Measurements from ENCODE around the gene SMOC2. TPM values are rescaled to one million over a fixed set of nuclear protein-coding genes. Genes with fewer than 3 reads are reported as not detected.
"Not testable (repeated sequence)": the region's sequence is repeated elsewhere in the genome, so short reads cannot be mapped to it uniquely, and the experiment has no call there.

SMOC2 gene
- total and polyA plus RNA-seq, 3 experiments from 2014 or later, result not detected

DNA sequence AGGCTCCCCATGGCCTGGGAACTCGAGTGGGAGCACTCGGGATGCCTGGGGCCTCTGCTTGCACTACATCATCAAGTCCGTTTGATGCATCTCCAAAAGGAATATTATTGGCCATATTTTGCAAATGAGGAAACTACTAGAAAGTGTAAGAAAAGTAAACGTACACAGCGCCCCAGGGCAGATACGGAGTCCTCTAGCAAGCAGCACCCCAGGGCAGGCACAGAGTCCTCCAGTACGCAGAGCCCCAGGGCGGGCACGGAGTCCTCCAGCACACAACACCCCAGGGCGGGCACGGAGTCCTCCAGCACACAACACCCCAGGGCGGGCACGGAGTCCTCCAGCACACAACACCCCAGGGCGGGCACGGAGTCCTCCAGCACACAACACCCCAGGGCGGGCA, 264.3 kb downstream of the SMOC2 start:
- H3K9me3 Mint-ChIP-seq; H3K4me1 ChIP-seq (ENCODE audit: insufficient read depth, low read length); POLR2A ChIA-PET; H3K4me1 Mint-ChIP-seq; H3K27me3 Mint-ChIP-seq; H3K9me3 ChIP-seq (ENCODE audit: low read length); H3K36me3 ChIP-seq (ENCODE audit: insufficient read depth, low read length); H3K27me3 ChIP-seq (ENCODE audit: insufficient read depth, low read length, poor library complexity, severe bottlenecking); H3K4me3 ChIP-seq (ENCODE audit: low read length); DNase-seq; H3K4me3 Mint-ChIP-seq; H3K36me3 Mint-ChIP-seq; H3K27ac ChIP-seq (ENCODE audit: low read depth, low read length); H3K27ac Mint-ChIP-seq: not testable (repeated sequence)
- CTCF ChIA-PET, result interaction anchor here (1.0 kb wide), 1 partner anchor 8 kb away, joined by 3 read pairs; no protein-coding TSS in a partner anchor

DNA sequence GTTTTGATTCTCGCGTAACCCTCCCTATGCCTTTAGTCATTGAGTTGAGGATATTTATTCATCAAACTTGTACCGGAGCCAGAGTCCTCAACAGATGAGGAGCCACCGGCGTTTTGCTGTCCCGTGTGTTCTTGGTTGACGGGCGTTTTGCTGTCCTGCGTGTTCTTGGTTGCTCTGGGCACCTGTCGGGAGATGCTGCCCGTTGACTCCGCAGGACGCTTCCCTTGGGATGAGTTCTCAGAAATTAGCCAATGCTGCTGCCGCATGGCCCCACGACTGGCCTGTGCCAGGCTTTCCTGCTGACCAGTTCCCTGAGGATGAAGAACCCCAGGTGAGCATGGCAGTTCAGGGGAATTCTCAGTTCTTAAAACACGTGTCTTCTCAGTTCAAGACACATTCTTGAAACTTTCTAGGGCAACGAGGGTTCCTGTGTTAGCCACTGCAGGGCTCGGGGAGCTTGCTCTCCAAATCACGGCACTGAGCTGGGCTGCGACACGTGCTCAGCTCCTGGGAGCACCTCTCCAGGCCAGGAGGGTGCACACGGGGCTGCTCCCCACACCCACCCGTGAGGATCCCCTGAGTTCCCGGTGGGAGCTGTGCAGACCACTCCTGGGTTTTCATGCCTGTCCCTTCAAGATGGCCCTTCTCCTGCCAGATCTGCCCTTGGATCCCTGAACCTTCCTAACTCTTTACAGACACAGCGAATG, 265.6 kb downstream of the SMOC2 start:
- H3K36me3 Mint-ChIP-seq, result no peaks in the 10 kb centered on the region
- H3K27me3 ChIP-seq (ENCODE audit: insufficient read depth, low read length, poor library complexity, severe bottlenecking), result no peaks in the 10 kb centered on the region
- no peaks in the 10 kb centered on the region for H3K4me1 ChIP-seq (ENCODE audit: insufficient read depth, low read length)
- peaks cover 5 to 6% of the 10 kb centered on the region in 2 donors for H3K27me3 Mint-ChIP-seq
- ChIA-PET POLR2A (no interaction called here), CTCF (interaction anchor here (1.0 kb wide), 1 partner anchor 9 kb away, joined by 3 read pairs; no protein-coding TSS in a partner anchor)
- H3K36me3 ChIP-seq (ENCODE audit: insufficient read depth, low read length), result no peaks in the 10 kb centered on the region
- no peak overlapping the region for H3K4me3 ChIP-seq (ENCODE audit: low read length)
- no peak overlapping the region for H3K27ac ChIP-seq (ENCODE audit: low read depth, low read length)
- no peak for DNase-seq
- no peak overlapping the region for H3K27ac Mint-ChIP-seq
- H3K4me1 Mint-ChIP-seq, result no peaks in the 10 kb centered on the region
- no peaks in the 10 kb centered on the region for H3K9me3 ChIP-seq (ENCODE audit: low read length)
- H3K9me3 Mint-ChIP-seq, result peaks cover 0 to 1% (median 0%) of the 10 kb centered on the region in 5 donors
- H3K4me3 Mint-ChIP-seq, result no peak overlapping the region

DNA sequence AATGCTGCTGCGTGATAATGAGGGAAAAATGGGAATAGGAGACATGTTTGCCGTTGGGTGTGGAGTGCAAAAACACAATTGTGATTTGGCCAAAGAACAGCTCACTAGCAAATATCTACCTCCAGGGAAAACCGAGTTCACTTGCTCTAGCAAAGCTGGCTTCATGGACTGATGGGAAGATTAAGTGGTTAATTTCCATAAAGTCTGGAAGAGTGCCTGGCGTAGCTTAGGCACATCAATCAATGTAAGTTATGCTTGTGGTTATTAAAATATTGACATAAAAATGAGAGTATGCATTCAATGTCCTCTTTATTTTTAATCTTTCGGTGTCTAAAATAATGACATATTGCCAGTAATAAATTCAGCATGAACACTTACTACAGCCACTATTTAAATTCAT, 267.5 kb downstream of the SMOC2 start:
- no peaks in the 10 kb centered on the region for H3K9me3 ChIP-seq (ENCODE audit: low read length)
- H3K27ac Mint-ChIP-seq, result no peak overlapping the region
- H3K36me3 ChIP-seq (ENCODE audit: insufficient read depth, low read length), result no peaks in the 10 kb centered on the region
- no peaks in the 10 kb centered on the region for H3K27me3 ChIP-seq (ENCODE audit: insufficient read depth, low read length, poor library complexity, severe bottlenecking)
- no peak for DNase-seq
- peaks cover 0 to 3% (median 0%) of the 10 kb centered on the region in 5 donors for H3K9me3 Mint-ChIP-seq
- no peak overlapping the region for H3K4me3 ChIP-seq (ENCODE audit: low read length)
- ChIA-PET POLR2A (no interaction called here), CTCF (interaction anchor here (1.3 kb wide), 1 partner anchor 11 kb away, joined by 3 read pairs; no protein-coding TSS in a partner anchor)
- no peaks in the 10 kb centered on the region for H3K4me1 ChIP-seq (ENCODE audit: insufficient read depth, low read length)
- H3K4me1 Mint-ChIP-seq, result no peaks in the 10 kb centered on the region
- H3K27ac ChIP-seq (ENCODE audit: low read depth, low read length), result no peak overlapping the region
- H3K36me3 Mint-ChIP-seq, result no peaks in the 10 kb centered on the region
- H3K4me3 Mint-ChIP-seq, result no peak overlapping the region
- H3K27me3 Mint-ChIP-seq, result peaks cover 0 to 4% of the 10 kb centered on the region in 2 donors

DNA sequence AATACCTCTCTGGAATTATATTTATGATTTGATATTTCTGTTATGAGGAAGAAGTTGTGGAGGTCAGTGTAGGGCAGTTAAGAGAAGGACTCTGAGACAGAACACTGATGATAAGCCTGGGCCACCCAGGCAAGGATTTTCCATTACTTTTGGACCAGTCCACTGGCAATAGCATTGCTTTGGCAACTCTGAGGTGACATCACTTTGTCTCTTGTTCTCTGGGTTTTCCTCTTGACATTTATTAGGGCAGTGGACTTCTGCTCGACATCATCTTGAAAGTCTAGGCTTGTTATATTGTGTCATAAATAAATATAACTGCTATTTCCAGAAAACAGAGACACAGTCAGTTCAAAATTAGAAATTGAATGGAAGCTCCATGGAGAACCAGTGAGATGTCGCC, 268.0 kb downstream of the SMOC2 start:
- Mint-ChIP-seq H3K36me3 (no peaks in the 10 kb centered on the region), H3K27me3 (peaks cover 0 to 4% of the 10 kb centered on the region in 2 donors), H3K9me3 (peaks cover 0 to 3% (median 0%) of the 10 kb centered on the region in 5 donors), H3K27ac (peak overlapping the region in 1 of 8 donors; percentile 51), H3K4me3 (no peak overlapping the region), H3K4me1 (no peaks in the 10 kb centered on the region)
- no peaks in the 10 kb centered on the region for H3K27me3 ChIP-seq (ENCODE audit: insufficient read depth, low read length, poor library complexity, severe bottlenecking)
- ChIA-PET POLR2A (no interaction called here), CTCF (no interaction called here)
- H3K4me1 ChIP-seq (ENCODE audit: insufficient read depth, low read length), result no peaks in the 10 kb centered on the region
- DNase-seq, result no peak
- H3K4me3 ChIP-seq (ENCODE audit: low read length), result no peak overlapping the region
- H3K36me3 ChIP-seq (ENCODE audit: insufficient read depth, low read length), result no peaks in the 10 kb centered on the region
- H3K9me3 ChIP-seq (ENCODE audit: low read length), result no peaks in the 10 kb centered on the region
- no peak overlapping the region for H3K27ac ChIP-seq (ENCODE audit: low read depth, low read length)

DNA sequence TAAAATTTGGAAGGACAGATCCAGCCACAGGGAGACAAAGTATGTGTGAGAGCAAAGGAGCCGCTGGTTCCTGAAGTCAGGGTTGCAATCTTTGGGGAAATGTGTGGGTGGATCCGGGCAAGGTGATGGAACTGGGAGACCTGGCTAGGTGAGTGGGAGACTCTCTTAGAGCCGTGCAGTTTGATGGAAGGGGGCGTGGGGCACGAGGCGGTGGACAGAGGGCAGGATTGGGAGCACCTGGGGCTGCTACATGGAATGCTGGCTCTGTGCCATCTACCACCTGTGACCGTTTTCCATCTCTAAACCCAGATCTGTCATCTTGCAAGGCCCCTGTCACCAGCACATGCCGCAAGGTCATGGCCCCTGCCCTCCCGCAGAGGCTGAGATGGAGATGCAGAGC, 268.4 kb downstream of the SMOC2 start:
- H3K27ac ChIP-seq (ENCODE audit: low read depth, low read length), result no peak overlapping the region
- Mint-ChIP-seq H3K36me3 (no peaks in the 10 kb centered on the region), H3K27me3 (peaks cover 0 to 4% of the 10 kb centered on the region in 2 donors), H3K27ac (peak overlapping the region in 1 of 8 donors; percentile 51), H3K4me3 (no peak overlapping the region), H3K9me3 (peaks cover 0 to 3% (median 0%) of the 10 kb centered on the region in 5 donors), H3K4me1 (no peaks in the 10 kb centered on the region)
- no peaks in the 10 kb centered on the region for H3K9me3 ChIP-seq (ENCODE audit: low read length)
- H3K36me3 ChIP-seq (ENCODE audit: insufficient read depth, low read length), result no peaks in the 10 kb centered on the region
- no peak for DNase-seq
- no peak overlapping the region for H3K4me3 ChIP-seq (ENCODE audit: low read length)
- H3K4me1 ChIP-seq (ENCODE audit: insufficient read depth, low read length), result no peaks in the 10 kb centered on the region
- CTCF ChIA-PET, result no interaction called here
- POLR2A ChIA-PET, result no interaction called here
- H3K27me3 ChIP-seq (ENCODE audit: insufficient read depth, low read length, poor library complexity, severe bottlenecking), result no peaks in the 10 kb centered on the region

DNA sequence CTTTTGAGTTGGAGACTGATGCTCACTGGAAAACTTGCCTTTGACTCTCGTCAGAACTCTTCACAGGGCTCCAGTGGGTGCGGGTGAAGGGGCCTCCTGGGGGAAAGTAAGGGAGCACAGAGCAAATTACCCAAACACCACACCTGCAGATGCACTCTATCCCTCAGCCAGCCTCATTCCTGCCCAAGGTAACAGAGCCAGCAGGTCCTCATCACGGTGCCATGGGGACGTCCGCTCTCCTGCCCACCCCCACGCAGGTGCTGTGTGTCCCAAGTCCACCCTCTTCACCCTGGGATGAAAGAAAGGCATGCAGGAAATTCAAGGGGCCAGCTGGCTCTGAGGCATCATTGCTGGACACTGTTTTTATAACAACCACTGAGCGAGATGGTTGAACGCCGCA, 269.0 kb downstream of the SMOC2 start:
- peaks cover 0 to 4% of the 10 kb centered on the region in 2 donors for H3K27me3 Mint-ChIP-seq
- Histone ChIP-seq H3K27me3 (ENCODE audit: insufficient read depth, low read length, poor library complexity, severe bottlenecking) (no peaks in the 10 kb centered on the region), H3K4me3 (ENCODE audit: low read length) (no peak overlapping the region), H3K9me3 (ENCODE audit: low read length) (no peaks in the 10 kb centered on the region), H3K36me3 (ENCODE audit: insufficient read depth, low read length) (no peaks in the 10 kb centered on the region), H3K27ac (ENCODE audit: low read depth, low read length) (no peak overlapping the region), H3K4me1 (ENCODE audit: insufficient read depth, low read length) (no peaks in the 10 kb centered on the region)
- H3K4me1 Mint-ChIP-seq, result no peaks in the 10 kb centered on the region
- DNase-seq, result no peak
- ChIA-PET CTCF (no interaction called here), POLR2A (no interaction called here)
- H3K27ac Mint-ChIP-seq, result no peak overlapping the region
- H3K9me3 Mint-ChIP-seq, result peaks cover 0 to 3% (median 0%) of the 10 kb centered on the region in 5 donors
- H3K4me3 Mint-ChIP-seq, result no peak overlapping the region
- H3K36me3 Mint-ChIP-seq, result no peaks in the 10 kb centered on the region

DNA sequence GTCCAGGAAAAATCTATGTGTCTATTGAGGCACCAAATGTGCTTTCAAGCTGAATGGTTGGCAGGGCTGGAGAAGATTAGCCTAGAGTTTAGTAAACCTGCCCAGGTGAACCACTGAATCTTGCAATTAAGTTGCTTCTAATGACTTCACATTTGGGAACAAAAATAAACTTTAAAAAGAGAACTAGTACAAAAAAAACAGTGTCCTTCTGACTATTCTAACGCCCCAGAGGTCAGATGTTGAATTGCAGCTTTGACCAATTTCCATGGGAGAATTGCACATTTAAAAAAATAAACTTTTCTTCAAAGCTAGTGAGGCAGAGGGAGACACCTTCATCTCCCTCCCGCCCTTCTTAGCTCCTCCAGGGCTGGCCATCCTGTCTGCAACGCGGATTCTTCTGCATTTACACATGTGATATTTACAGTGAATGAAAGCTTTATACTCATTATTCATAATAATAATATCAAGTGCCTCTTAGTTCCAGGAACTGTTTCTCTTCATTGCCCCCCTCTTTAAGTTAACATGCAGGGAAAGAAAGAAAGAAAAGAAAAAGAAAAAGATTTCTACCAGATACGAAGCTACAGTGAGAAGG, 270.2 kb downstream of the SMOC2 start:
- no peaks in the 10 kb centered on the region for H3K4me1 ChIP-seq (ENCODE audit: insufficient read depth, low read length)
- H3K27ac ChIP-seq (ENCODE audit: low read depth, low read length), result no peak overlapping the region
- ChIA-PET POLR2A (no interaction called here), CTCF (no interaction called here)
- H3K27me3 ChIP-seq (ENCODE audit: insufficient read depth, low read length, poor library complexity, severe bottlenecking), result no peaks in the 10 kb centered on the region
- H3K9me3 Mint-ChIP-seq, result peaks cover 0 to 3% (median 0%) of the 10 kb centered on the region in 5 donors
- no peaks in the 10 kb centered on the region for H3K36me3 Mint-ChIP-seq
- no peak for DNase-seq
- no peak overlapping the region for H3K27ac Mint-ChIP-seq
- H3K27me3 Mint-ChIP-seq, result peaks cover 0 to 4% of the 10 kb centered on the region in 2 donors
- H3K4me3 Mint-ChIP-seq, result no peak overlapping the region
- H3K4me1 Mint-ChIP-seq, result no peaks in the 10 kb centered on the region
- no peaks in the 10 kb centered on the region for H3K36me3 ChIP-seq (ENCODE audit: insufficient read depth, low read length)
- no peaks in the 10 kb centered on the region for H3K9me3 ChIP-seq (ENCODE audit: low read length)
- H3K4me3 ChIP-seq (ENCODE audit: low read length), result no peak overlapping the region

DNA sequence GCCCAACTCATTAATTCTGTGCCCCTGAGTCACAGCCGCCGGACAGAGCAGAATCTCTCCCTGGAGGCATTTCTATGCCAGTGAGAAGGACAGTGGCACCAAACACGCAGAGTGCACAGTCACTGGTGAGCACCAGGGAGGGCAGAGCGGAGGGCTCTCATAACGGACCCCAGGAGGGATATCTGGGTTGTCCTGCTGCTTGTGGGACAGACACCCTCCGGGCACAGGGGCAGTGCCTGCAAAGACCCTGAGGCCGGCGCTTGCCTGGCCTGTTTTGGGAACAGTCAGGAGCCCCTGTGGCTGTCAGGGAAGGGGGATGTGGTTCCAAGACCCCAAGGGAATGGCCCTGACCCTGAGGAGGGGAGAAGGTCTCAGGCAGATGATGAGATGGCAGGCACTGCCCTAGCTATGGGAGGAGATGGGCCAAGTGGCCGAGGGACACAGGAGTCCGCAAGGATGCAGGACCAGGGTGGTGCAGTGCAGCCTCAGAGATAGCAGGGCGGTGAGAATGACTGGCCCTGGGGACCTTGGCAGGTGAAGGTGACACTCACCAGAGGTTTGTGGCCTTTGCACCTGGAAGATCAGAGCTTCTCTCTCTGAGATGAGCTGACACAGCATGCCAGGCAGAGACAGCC, 270.8 kb downstream of the SMOC2 start:
- no peaks in the 10 kb centered on the region for H3K4me1 Mint-ChIP-seq
- CTCF ChIA-PET, result no interaction called here
- no peaks in the 10 kb centered on the region for H3K36me3 Mint-ChIP-seq
- no peak overlapping the region for H3K4me3 Mint-ChIP-seq
- no peaks in the 10 kb centered on the region for H3K4me1 ChIP-seq (ENCODE audit: insufficient read depth, low read length)
- H3K27ac ChIP-seq (ENCODE audit: low read depth, low read length), result no peak overlapping the region
- H3K27me3 ChIP-seq (ENCODE audit: insufficient read depth, low read length, poor library complexity, severe bottlenecking), result no peaks in the 10 kb centered on the region
- no peak overlapping the region for H3K27ac Mint-ChIP-seq
- peaks cover 0 to 3% (median 0%) of the 10 kb centered on the region in 5 donors for H3K9me3 Mint-ChIP-seq
- no peak overlapping the region for H3K4me3 ChIP-seq (ENCODE audit: low read length)
- POLR2A ChIA-PET, result no interaction called here
- no peaks in the 10 kb centered on the region for H3K36me3 ChIP-seq (ENCODE audit: insufficient read depth, low read length)
- H3K27me3 Mint-ChIP-seq, result peaks cover 0 to 4% of the 10 kb centered on the region in 2 donors
- no peak for DNase-seq
- H3K9me3 ChIP-seq (ENCODE audit: low read length), result no peaks in the 10 kb centered on the region
